ENCODE data around the gene DCTD. TPM values are rescaled to one million over a fixed set of nuclear protein-coding genes. Genes with fewer than 3 reads are reported as not detected.

DCTD gene
- total and polyA plus RNA-seq, 2 donors (not counting 1 experiment from before 2014, with no cell fraction given): 88.8 to 182 TPM

- DNase-seq (ENCODE audit: low read depth in 2 of 2): no peak
- Histone ChIP-seq H2AFZ (ENCODE audit: low read length) (no peak overlapping the region), H3K9ac (ENCODE audit: insufficient read depth, low read length) (no peak overlapping the region), H3K9me3 (ENCODE audit: control insufficient read depth, insufficient read depth, low read depth, low read length) (no peaks in the 10 kb centered on the region), H3K27me3 (ENCODE audit: control insufficient read depth, insufficient read depth, low read length) (no peaks in the 10 kb centered on the region), H3K36me3 (ENCODE audit: control insufficient read depth, insufficient read depth, low read length) (no peaks in the 10 kb centered on the region), H3K4me2 (ENCODE audit: extremely low read depth, insufficient read depth, low read length) (no peak overlapping the region), H3K4me3 (replicated peaks in 1 of 4; ENCODE audit: control extremely low read depth in 1 of 4, insufficient read depth in 1 of 4, low read depth in 3 of 4, low read length in 4 of 4) (no peak overlapping the region), H3K4me1 (ENCODE audit: control insufficient read depth, extremely low read depth, insufficient read depth, low read length) (no peaks in the 10 kb centered on the region), H3K27ac (ENCODE audit: insufficient read depth, low read length) (no peak overlapping the region), H4K20me1 (ENCODE audit: control insufficient read depth, extremely low read depth, insufficient read depth, low read length) (no peaks in the 10 kb centered on the region), H3K79me2 (ENCODE audit: control insufficient read depth, insufficient read depth, low read length) (no peaks in the 10 kb centered on the region)
- TF ChIP-seq EZH2 (IDR thresholded peaks at IDR 0.05; ENCODE audit: low read length, missing control alignments): no peak
- no peak for TF ChIP-seq CTCF (conservative IDR thresholded peaks at IDR 0.05 in 1 of 2, IDR thresholded peaks at IDR 0.05 in 1 of 2; ENCODE audit: low read depth in 1 of 2, low read length in 2 of 2)
These were observed 41.5 kb downstream of the DCTD start for GRCh38 chr4:182875453-182876405.

- H3K79me2 ChIP-seq (ENCODE audit: control insufficient read depth, insufficient read depth, low read length): no peaks in the 10 kb centered on the region
- H3K4me2 ChIP-seq (ENCODE audit: extremely low read depth, insufficient read depth, low read length): no peak overlapping the region
- no peaks in the 10 kb centered on the region for H3K9me3 ChIP-seq (ENCODE audit: control insufficient read depth, insufficient read depth, low read depth, low read length)
- H3K27ac ChIP-seq (ENCODE audit: insufficient read depth, low read length): no peak overlapping the region
- no peak overlapping the region for H3K4me3 ChIP-seq (replicated peaks in 1 of 4; ENCODE audit: control extremely low read depth in 1 of 4, insufficient read depth in 1 of 4, low read depth in 3 of 4, low read length in 4 of 4)
- H3K27me3 ChIP-seq (ENCODE audit: control insufficient read depth, insufficient read depth, low read length): no peaks in the 10 kb centered on the region
- H3K36me3 ChIP-seq (ENCODE audit: control insufficient read depth, insufficient read depth, low read length): no peaks in the 10 kb centered on the region
- no peaks in the 10 kb centered on the region for H4K20me1 ChIP-seq (ENCODE audit: control insufficient read depth, extremely low read depth, insufficient read depth, low read length)
- TF ChIP-seq CTCF (conservative IDR thresholded peaks at IDR 0.05 in 1 of 2, IDR thresholded peaks at IDR 0.05 in 1 of 2; ENCODE audit: low read depth in 1 of 2, low read length in 2 of 2): no peak
- no peak for TF ChIP-seq EZH2 (IDR thresholded peaks at IDR 0.05; ENCODE audit: low read length, missing control alignments)
- H2AFZ ChIP-seq (ENCODE audit: low read length): no peak overlapping the region
- H3K9ac ChIP-seq (ENCODE audit: insufficient read depth, low read length): no peak overlapping the region
- DNase-seq (ENCODE audit: low read depth in 2 of 2): no peak
- H3K4me1 ChIP-seq (ENCODE audit: control insufficient read depth, extremely low read depth, insufficient read depth, low read length): no peaks in the 10 kb centered on the region
These were observed 42.3 kb downstream of the DCTD start for GRCh38 chr4:182874797-182875345.

- Histone ChIP-seq H3K79me2 (ENCODE audit: control insufficient read depth, insufficient read depth, low read length) (no peaks in the 10 kb centered on the region), H3K36me3 (ENCODE audit: control insufficient read depth, insufficient read depth, low read length) (no peaks in the 10 kb centered on the region), H3K9ac (ENCODE audit: insufficient read depth, low read length) (no peak overlapping the region), H2AFZ (ENCODE audit: low read length) (no peak overlapping the region), H3K27me3 (ENCODE audit: control insufficient read depth, insufficient read depth, low read length) (no peaks in the 10 kb centered on the region), H3K27ac (ENCODE audit: insufficient read depth, low read length) (no peak overlapping the region), H3K4me1 (ENCODE audit: control insufficient read depth, extremely low read depth, insufficient read depth, low read length) (no peaks in the 10 kb centered on the region), H3K4me3 (replicated peaks in 1 of 4; ENCODE audit: control extremely low read depth in 1 of 4, insufficient read depth in 1 of 4, low read depth in 3 of 4, low read length in 4 of 4) (no peak overlapping the region), H4K20me1 (ENCODE audit: control insufficient read depth, extremely low read depth, insufficient read depth, low read length) (no peaks in the 10 kb centered on the region), H3K4me2 (ENCODE audit: extremely low read depth, insufficient read depth, low read length) (no peak overlapping the region), H3K9me3 (ENCODE audit: control insufficient read depth, insufficient read depth, low read depth, low read length) (no peaks in the 10 kb centered on the region)
- TF ChIP-seq EZH2 (IDR thresholded peaks at IDR 0.05; ENCODE audit: low read length, missing control alignments): no peak
- TF ChIP-seq CTCF (conservative IDR thresholded peaks at IDR 0.05 in 1 of 2, IDR thresholded peaks at IDR 0.05 in 1 of 2; ENCODE audit: low read depth in 1 of 2, low read length in 2 of 2): no peak
- no peak for DNase-seq (ENCODE audit: low read depth in 2 of 2)
These were observed 42.9 kb downstream of the DCTD start for GRCh38 chr4:182874304-182874751.

Measured in fibroblast of lung (primary cell).